ENCODE results near the gene CAMSAP1.

CAMSAP1 gene

GRCh38 chr9:135928074-135928730 lies 20.9 kb upstream of the CAMSAP1 start:
- peaks cover 12 to 44% of the 10 kb centered on the region in 2 donors for H3K36me3 ChIP-seq (ENCODE audit: control insufficient read depth in 1 of 2, insufficient read depth in 2 of 2, low read length in 2 of 2)
- no peak overlapping the region for H3K27ac ChIP-seq (ENCODE audit: low read depth, low read length)
- no peaks in the 10 kb centered on the region for H3K9me3 ChIP-seq (ENCODE audit: control insufficient read depth in 1 of 2, low read length in 2 of 2)
- no peak overlapping the region for H3K4me3 ChIP-seq (ENCODE audit: low read depth in 1 of 2, low read length in 2 of 2)
- H3K27me3 ChIP-seq (ENCODE audit: control insufficient read depth in 1 of 2, insufficient read depth in 2 of 2, low read length in 2 of 2): no peaks in the 10 kb centered on the region
- no peak overlapping the region for H3K9ac ChIP-seq (ENCODE audit: low read depth in 1 of 2, low read length in 2 of 2)
- no peaks in the 10 kb centered on the region for H3K4me1 ChIP-seq (ENCODE audit: control insufficient read depth in 1 of 2, insufficient read depth in 2 of 2, low read length in 2 of 2)

GRCh38 chr9:135927195-135928013 lies 20.1 kb upstream of the CAMSAP1 start:
- Histone ChIP-seq H3K9ac (ENCODE audit: low read depth in 1 of 2, low read length in 2 of 2) (no peak overlapping the region), H3K27me3 (ENCODE audit: control insufficient read depth in 1 of 2, insufficient read depth in 2 of 2, low read length in 2 of 2) (no peaks in the 10 kb centered on the region), H3K9me3 (ENCODE audit: control insufficient read depth in 1 of 2, low read length in 2 of 2) (no peaks in the 10 kb centered on the region), H3K4me1 (ENCODE audit: control insufficient read depth in 1 of 2, insufficient read depth in 2 of 2, low read length in 2 of 2) (no peaks in the 10 kb centered on the region), H3K36me3 (ENCODE audit: control insufficient read depth in 1 of 2, insufficient read depth in 2 of 2, low read length in 2 of 2) (peaks cover 8 to 36% of the 10 kb centered on the region in 2 donors), H3K27ac (ENCODE audit: low read depth, low read length) (no peak overlapping the region), H3K4me3 (ENCODE audit: low read depth in 1 of 2, low read length in 2 of 2) (no peak overlapping the region)

DNA sequence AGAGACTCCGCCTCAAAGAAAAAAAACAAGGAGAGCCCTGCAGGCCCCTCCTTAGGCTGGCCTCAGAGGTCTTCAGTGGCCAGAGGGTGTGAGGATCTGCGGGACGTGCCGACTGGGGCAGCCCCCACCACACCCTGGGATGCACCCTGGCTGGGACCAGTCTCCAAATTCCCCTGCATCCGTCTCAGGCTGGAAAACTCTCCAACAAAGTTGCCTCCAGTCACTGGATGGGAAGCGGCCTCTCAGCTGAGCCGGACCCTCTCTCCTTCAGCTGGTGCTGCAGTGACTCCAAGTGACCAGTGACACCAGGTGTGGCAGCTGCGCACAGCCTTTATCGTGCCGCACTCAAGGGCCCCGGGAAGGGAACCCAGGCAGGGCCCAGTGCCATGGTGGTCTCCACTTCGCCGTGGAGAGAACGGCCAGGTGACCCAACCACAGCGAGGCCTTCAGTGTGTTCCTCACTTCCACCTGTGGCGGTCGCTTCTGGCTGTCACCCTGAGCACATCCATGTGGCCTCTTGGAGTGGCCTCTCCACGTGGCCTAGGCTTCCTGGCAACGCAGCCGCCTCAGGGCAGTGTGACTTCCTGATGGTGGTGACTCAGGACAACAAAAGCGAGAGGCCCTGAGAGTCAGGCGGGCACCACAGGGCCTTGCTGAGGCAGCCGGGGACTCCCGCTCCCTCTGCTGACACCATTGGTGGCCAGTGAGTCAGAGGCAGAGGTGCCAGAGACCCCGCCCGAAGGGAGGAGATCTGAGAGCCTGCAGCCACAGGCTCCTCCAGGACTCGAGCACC lies 19.3 kb upstream of the CAMSAP1 start:
- H3K36me3 ChIP-seq (ENCODE audit: control insufficient read depth in 1 of 2, insufficient read depth in 2 of 2, low read length in 2 of 2): peaks cover 7 to 31% of the 10 kb centered on the region in 2 donors
- no peak overlapping the region for H3K27ac ChIP-seq (ENCODE audit: low read depth, low read length)
- no peak overlapping the region for H3K4me3 ChIP-seq (ENCODE audit: low read depth in 1 of 2, low read length in 2 of 2)
- H3K9me3 ChIP-seq (ENCODE audit: control insufficient read depth in 1 of 2, low read length in 2 of 2): no peaks in the 10 kb centered on the region
- no peaks in the 10 kb centered on the region for H3K4me1 ChIP-seq (ENCODE audit: control insufficient read depth in 1 of 2, insufficient read depth in 2 of 2, low read length in 2 of 2)
- H3K27me3 ChIP-seq (ENCODE audit: control insufficient read depth in 1 of 2, insufficient read depth in 2 of 2, low read length in 2 of 2): no peaks in the 10 kb centered on the region
- no peak overlapping the region for H3K9ac ChIP-seq (ENCODE audit: low read depth in 1 of 2, low read length in 2 of 2)

GRCh38 chr9:135925496-135926133 lies 18.3 kb upstream of the CAMSAP1 start:
- H3K27ac ChIP-seq (ENCODE audit: low read depth, low read length): no peak overlapping the region
- no peak overlapping the region for H3K9ac ChIP-seq (ENCODE audit: low read depth in 1 of 2, low read length in 2 of 2)
- H3K27me3 ChIP-seq (ENCODE audit: control insufficient read depth in 1 of 2, insufficient read depth in 2 of 2, low read length in 2 of 2): no peaks in the 10 kb centered on the region
- no peak overlapping the region for H3K4me3 ChIP-seq (ENCODE audit: low read depth in 1 of 2, low read length in 2 of 2)
- peaks cover 3 to 21% of the 10 kb centered on the region in 2 donors for H3K36me3 ChIP-seq (ENCODE audit: control insufficient read depth in 1 of 2, insufficient read depth in 2 of 2, low read length in 2 of 2)
- H3K9me3 ChIP-seq (ENCODE audit: control insufficient read depth in 1 of 2, low read length in 2 of 2): no peaks in the 10 kb centered on the region
- H3K4me1 ChIP-seq (ENCODE audit: control insufficient read depth in 1 of 2, insufficient read depth in 2 of 2, low read length in 2 of 2): no peaks in the 10 kb centered on the region

DNA sequence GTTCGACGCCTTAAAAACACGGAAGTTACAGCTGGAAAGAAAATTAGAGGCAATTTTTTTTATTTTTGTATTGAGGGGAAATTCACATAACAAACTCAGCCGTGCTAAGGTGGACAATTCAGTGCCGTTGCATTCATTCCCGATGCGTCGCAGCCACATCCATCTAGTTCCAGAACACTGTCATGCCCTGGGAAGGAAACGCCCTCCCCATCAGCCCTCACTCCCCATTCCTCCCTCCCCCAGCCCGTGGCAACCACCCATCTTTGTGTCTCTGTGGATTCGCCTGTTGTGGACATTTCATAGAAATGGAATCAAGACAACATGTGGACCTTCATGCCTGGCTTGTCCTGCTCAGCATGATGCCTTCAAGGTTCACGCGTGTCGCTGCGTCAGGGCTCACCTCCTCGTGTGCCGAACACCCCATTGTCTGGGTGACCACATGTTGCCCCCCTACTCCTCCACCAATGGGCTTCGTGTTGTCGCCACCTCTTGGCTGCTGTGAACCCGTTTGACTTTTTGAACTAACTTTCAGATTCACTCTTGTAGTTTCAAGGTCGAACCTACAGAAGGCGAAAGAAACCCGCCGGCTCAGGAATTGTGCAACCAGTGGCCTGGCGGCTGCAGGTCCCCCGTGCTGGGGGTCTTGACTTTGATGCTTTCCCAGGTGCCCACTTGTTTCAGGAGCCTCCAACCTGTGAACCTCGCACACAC lies 17.4 kb upstream of the CAMSAP1 start:
- no peaks in the 10 kb centered on the region for H3K9me3 ChIP-seq (ENCODE audit: control insufficient read depth in 1 of 2, low read length in 2 of 2)
- no peaks in the 10 kb centered on the region for H3K4me1 ChIP-seq (ENCODE audit: control insufficient read depth in 1 of 2, insufficient read depth in 2 of 2, low read length in 2 of 2)
- H3K4me3 ChIP-seq (ENCODE audit: low read depth in 1 of 2, low read length in 2 of 2): no peak overlapping the region
- no peak overlapping the region for H3K27ac ChIP-seq (ENCODE audit: low read depth, low read length)
- no peaks in the 10 kb centered on the region for H3K27me3 ChIP-seq (ENCODE audit: control insufficient read depth in 1 of 2, insufficient read depth in 2 of 2, low read length in 2 of 2)
- H3K9ac ChIP-seq (ENCODE audit: low read depth in 1 of 2, low read length in 2 of 2): no peak overlapping the region
- peaks cover 3 to 15% of the 10 kb centered on the region in 2 donors for H3K36me3 ChIP-seq (ENCODE audit: control insufficient read depth in 1 of 2, insufficient read depth in 2 of 2, low read length in 2 of 2)

- Histone ChIP-seq H3K9ac (ENCODE audit: low read depth in 1 of 2, low read length in 2 of 2) (no peak overlapping the region), H3K27ac (ENCODE audit: low read depth, low read length) (no peak overlapping the region), H3K9me3 (ENCODE audit: control insufficient read depth in 1 of 2, low read length in 2 of 2) (peaks cover 0 to 4% of the 10 kb centered on the region in 2 donors), H3K4me3 (ENCODE audit: low read depth in 1 of 2, low read length in 2 of 2) (no peak overlapping the region), H3K4me1 (ENCODE audit: control insufficient read depth in 1 of 2, insufficient read depth in 2 of 2, low read length in 2 of 2) (no peaks in the 10 kb centered on the region), H3K36me3 (ENCODE audit: control insufficient read depth in 1 of 2, insufficient read depth in 2 of 2, low read length in 2 of 2) (peaks cover 3 to 11% of the 10 kb centered on the region in 2 donors), H3K27me3 (ENCODE audit: control insufficient read depth in 1 of 2, insufficient read depth in 2 of 2, low read length in 2 of 2) (no peaks in the 10 kb centered on the region)
These were observed 16.2 kb upstream of the CAMSAP1 start for GRCh38 chr9:135923508-135923907.

- Histone ChIP-seq H3K27me3 (ENCODE audit: control insufficient read depth in 1 of 2, insufficient read depth in 2 of 2, low read length in 2 of 2) (no peaks in the 10 kb centered on the region), H3K4me3 (ENCODE audit: low read depth in 1 of 2, low read length in 2 of 2) (no peak overlapping the region), H3K27ac (ENCODE audit: low read depth, low read length) (no peak overlapping the region), H3K9ac (ENCODE audit: low read depth in 1 of 2, low read length in 2 of 2) (no peak overlapping the region), H3K36me3 (ENCODE audit: control insufficient read depth in 1 of 2, insufficient read depth in 2 of 2, low read length in 2 of 2) (peaks cover 3 to 6% of the 10 kb centered on the region in 2 donors), H3K4me1 (ENCODE audit: control insufficient read depth in 1 of 2, insufficient read depth in 2 of 2, low read length in 2 of 2) (no peaks in the 10 kb centered on the region), H3K9me3 (ENCODE audit: control insufficient read depth in 1 of 2, low read length in 2 of 2) (peaks cover 9 to 12% of the 10 kb centered on the region in 2 donors)
These were observed 14.5 kb upstream of the CAMSAP1 start for GRCh38 chr9:135921749-135922310.

GRCh38 chr9:135920973-135921585 lies 13.7 kb upstream of the CAMSAP1 start:
- Histone ChIP-seq H3K36me3 (ENCODE audit: control insufficient read depth in 1 of 2, insufficient read depth in 2 of 2, low read length in 2 of 2) (peaks cover 5 to 10% of the 10 kb centered on the region in 2 donors), H3K9ac (ENCODE audit: low read depth in 1 of 2, low read length in 2 of 2) (no peak overlapping the region)

More at GRCh38 chr9:135920973-135921585, 13.7 kb upstream of the CAMSAP1 start:
- peaks cover 15 to 19% of the 10 kb centered on the region in 2 donors for H3K9me3 ChIP-seq (ENCODE audit: control insufficient read depth in 1 of 2, low read length in 2 of 2)
- no peak overlapping the region for H3K4me3 ChIP-seq (ENCODE audit: low read depth in 1 of 2, low read length in 2 of 2)
- no peaks in the 10 kb centered on the region for H3K4me1 ChIP-seq (ENCODE audit: control insufficient read depth in 1 of 2, insufficient read depth in 2 of 2, low read length in 2 of 2)
- H3K27me3 ChIP-seq (ENCODE audit: control insufficient read depth in 1 of 2, insufficient read depth in 2 of 2, low read length in 2 of 2): no peaks in the 10 kb centered on the region
- no peak overlapping the region for H3K27ac ChIP-seq (ENCODE audit: low read depth, low read length)
